GM19240 (cell line): ENCODE measurements around the gene CCIN.
"Not testable (repeated sequence)": the region's sequence is repeated elsewhere in the genome, so short reads cannot be mapped to it uniquely, and the experiment has no call there.

Experiments
- DNase-seq: peaks from one replicate; pipeline ENCODE4 v3.0.0; 2011; ENCODE audit warnings: low spot score; ENCODE audit not compliant: insufficient read length

Gene CCIN

GRCh38 chr9:36158122-36158521, 11.1 kb upstream of the CCIN start:
- DNase-seq: no peak

GRCh38 chr9:36158917-36159316, 10.3 kb upstream of the CCIN start:
- DNase-seq: no peak

DNA sequence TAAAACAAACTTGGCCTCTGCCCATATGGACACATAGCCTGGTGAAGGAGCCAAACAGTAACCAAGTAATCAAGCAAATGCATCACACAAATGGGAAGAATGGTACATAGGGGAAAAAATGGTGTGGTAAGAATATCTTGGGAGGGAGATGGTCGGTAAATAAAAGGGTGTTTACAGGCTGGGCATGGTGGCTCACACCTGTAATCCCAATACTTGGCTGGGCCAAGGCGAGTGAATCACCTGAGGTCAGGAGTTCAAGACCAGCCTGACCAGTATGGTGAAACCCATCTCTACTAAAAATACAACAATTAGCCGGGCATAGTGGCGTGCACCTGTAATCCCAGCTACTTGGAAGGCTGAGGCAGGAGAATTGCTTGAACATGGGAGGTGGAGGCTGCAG, 9.7 kb upstream of the CCIN start:
- not testable (repeated sequence) for DNase-seq

GRCh38 chr9:36160126-36160525, 9.1 kb upstream of the CCIN start:
- not testable (repeated sequence) for DNase-seq

GRCh38 chr9:36161187-36161586, 8.0 kb upstream of the CCIN start:
- DNase-seq: no peak

- no peak for DNase-seq
These were observed 6.9 kb upstream of the CCIN start for GRCh38 chr9:36162211-36162738.

DNA sequence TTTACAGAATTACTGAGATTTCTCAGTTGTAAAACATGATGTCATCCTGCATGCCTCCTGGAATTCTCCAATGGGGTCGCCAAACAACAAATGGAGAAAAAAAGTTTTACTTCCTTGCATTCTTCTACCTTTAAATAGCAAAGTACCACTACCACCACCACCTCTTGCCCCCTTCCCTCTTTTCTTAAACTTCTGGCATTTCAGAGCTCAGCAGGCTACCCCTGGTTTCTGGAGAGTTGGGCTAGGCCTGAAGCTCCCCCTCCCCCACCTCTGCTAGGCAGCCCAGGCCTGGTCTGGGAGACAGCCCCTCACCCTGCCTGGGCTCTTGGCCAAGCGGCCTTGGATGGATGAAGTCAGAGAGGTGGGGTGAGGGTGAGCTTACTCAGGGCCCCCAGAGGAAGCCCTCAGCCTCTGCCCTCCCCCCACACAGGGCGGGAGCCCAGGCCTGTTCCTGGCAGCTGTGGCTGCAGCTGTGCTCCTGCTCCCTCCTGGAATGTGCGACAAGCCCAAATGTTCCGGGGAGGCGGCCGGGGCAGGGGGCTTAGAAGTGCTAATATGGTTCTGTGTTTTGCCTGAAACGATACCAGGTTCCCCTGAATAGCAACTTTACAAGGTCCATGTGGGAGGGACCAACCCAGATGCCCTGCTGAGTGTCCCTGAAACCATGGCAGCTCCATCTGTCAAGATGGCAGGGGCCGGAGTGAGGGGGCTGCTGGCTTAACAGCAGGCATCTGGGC, 6.0 kb upstream of the CCIN start:
- no peak for DNase-seq

DNA sequence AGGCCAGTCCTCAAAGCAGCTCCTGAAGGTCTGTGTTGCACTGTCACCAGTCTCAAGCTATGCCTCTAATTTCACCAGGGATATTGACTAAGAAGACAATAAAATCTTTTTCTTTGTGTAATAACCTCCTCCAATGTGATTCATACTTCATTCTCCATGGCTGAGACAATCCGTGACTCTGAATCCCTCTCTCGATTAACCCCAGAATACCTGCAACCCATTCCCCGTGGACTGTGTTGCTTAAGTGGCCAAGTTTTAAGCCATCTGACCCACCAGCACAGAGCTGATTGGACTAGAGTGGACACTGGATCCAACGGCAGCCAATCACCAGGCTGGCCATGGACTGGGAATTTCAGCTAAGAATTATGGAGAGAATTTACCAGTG, 5.4 kb upstream of the CCIN start:
- no peak for DNase-seq

GRCh38 chr9:36164372-36164771, 4.8 kb upstream of the CCIN start:
- no peak for DNase-seq

DNA sequence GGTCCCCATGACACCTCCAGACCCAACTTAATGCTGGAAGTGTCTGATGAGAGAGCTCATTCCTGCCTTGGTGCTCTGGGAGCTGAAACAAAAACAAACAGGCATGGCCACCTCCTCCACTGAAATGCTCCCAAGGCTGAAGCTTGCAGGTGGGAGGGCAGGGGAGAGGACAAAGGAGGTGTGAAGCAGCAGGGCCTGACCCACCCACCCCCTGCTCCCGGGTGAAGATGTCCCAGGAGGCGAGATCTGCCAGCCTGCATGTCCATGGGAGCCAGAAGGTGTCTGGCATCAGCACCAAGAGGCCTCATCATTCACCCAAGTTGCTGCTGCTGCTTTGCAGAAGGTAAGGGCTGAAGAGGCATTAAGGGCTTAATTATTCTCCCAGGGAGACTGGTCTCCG, 4.2 kb upstream of the CCIN start:
- no peak for DNase-seq

DNA sequence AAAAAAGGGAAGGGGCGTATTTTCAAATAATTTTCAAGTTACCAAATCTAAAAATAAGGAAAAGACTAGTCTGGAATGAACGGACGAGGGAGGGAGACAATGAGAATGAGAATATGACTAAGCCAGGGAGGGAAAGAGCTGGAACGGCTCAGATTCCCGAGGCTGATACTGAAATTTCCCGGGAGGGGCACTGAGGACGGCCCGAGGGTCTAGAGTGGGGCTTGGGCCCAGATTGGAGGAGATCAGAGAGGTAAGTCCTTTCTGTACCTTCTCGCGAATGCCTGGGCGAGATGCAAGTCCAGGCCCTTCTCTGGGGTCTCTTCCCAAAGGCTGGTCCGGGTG, 3.4 kb upstream of the CCIN start:
- DNase-seq: no peak

- peak; percentile 72 for DNase-seq
These were observed 2.8 kb upstream of the CCIN start for GRCh38 chr9:36166168-36166927.

- DNase-seq: no peak
These were observed 520 bp downstream of the CCIN start for GRCh38 chr9:36169708-36170107.

DNA sequence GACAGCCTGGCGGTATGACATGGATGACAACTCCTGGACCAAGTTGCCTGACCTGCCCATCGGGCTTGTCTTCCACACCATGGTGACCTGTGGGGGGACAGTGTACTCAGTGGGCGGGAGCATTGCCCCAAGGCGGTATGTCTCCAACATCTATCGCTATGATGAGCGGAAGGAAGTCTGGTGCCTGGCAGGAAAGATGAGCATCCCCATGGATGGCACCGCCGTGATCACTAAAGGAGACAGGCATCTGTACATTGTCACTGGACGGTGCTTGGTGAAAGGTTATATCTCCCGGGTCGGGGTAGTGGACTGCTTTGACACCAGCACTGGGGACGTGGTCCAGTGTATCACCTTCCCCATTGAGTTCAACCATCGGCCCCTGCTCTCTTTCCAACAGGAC, 1.3 kb downstream of the CCIN start:
- DNase-seq: no peak

DNA sequence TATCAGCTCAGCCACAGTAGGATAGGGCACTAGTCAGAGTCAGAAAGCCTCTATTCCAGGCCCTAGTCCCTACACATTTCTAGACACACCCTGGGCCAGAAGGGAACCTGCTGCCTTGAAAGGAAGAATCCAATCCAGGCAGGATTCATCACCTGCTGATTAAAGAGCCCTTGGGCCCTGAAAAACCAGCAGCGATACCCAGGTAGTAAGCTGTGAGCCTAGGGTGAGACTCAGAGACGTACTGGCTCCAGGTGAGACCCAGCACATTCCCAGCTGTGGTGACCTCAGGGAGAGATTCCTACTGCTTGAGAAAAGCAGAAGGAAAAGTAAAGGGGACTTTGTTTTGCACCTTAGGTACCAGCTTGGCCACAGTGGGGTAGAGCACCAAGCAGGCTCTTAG, 4.7 kb downstream of the CCIN start:
- DNase-seq: no peak

GRCh38 chr9:36174271-36174670, 5.1 kb downstream of the CCIN start:
- DNase-seq: no peak

DNA sequence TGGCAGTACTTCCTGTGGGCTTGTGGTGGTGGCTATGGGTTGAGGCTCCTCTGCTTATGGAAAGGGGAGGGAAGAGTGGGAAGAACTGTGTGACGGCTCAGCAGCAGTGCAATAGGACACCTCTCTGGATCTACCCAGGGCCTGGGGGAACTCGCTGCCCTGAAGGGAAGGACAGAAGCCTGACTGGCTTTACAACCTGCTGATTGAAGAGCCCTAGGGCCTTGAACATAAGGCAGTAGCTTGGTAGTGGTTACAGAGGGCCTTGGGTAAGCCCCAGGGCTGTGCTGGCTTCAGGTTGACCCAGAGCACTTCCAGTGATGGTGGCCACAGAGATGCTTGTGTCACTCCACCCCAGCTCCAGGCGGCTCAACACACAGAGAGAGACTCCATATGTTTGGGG, 5.5 kb downstream of the CCIN start:
- DNase-seq: no peak

- not testable (repeated sequence) for DNase-seq
These were observed 6.0 kb downstream of the CCIN start for GRCh38 chr9:36175209-36175608.

DNA sequence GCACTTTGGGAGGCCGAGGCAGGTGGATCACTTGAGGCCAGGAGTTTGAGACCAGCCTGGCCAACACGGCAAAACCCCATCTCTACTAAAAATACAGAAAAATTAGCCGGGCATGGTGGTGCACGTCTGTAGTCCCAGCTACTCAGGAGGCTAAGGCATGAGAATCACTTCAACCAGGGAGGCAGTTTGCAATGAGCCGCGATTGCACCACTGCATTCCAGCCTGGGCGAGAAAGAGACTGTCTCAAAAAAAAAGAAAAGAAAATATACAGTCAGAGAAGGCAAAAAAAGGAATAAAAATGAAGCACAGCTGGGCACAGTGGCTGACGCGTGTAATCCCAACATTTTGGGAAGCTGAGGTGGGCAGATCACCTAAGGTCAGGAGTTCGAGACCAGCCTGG, 7.3 kb downstream of the CCIN start:
- DNase-seq: not testable (repeated sequence)

DNA sequence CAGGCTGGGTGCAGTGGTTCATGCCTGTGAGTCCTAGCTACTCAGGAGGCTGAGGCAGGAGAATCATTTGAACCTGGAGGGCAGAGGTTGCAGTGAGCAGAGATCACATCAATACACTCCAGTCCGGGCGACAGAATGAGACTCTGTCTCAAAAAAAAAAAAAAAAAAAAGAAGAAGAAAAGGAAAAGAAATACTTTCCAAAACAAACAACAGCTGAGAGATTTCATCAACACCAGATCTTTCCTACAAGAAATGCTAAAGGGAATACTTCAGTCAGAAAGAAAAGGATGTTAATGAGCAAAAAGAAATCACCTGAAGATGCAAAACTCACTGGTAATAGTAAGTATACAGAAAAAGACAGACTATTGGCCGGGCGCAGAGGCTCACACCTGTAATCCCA, 8.4 kb downstream of the CCIN start:
- DNase-seq: no peak

GRCh38 chr9:36180243-36180642, 11.1 kb downstream of the CCIN start:
- DNase-seq: not testable (repeated sequence)

- DNase-seq: no peak
These were observed 18.2 kb downstream of the CCIN start for GRCh38 chr9:36187414-36187813.

DNA sequence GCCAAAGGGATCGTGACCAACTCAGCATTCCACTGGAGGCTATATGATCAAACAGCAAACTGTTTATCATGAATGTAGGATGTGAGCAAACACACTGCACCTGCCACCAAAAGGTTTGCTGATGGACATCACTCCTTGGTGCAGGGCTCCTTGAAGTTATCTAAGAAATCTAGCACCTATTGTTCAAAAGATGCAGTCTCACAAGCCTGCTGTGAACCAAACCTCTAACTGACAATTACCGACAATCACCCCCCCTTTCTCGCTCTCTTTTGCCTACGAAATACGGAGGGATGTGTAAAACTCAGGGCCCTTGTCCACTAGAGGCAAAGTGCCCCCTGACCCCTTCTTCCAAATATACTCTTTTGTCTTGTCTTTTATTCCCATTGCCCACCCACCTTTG, 19.0 kb downstream of the CCIN start:
- DNase-seq: no peak
